ENCODE data around the gene NUP93.

NUP93 gene

DNA sequence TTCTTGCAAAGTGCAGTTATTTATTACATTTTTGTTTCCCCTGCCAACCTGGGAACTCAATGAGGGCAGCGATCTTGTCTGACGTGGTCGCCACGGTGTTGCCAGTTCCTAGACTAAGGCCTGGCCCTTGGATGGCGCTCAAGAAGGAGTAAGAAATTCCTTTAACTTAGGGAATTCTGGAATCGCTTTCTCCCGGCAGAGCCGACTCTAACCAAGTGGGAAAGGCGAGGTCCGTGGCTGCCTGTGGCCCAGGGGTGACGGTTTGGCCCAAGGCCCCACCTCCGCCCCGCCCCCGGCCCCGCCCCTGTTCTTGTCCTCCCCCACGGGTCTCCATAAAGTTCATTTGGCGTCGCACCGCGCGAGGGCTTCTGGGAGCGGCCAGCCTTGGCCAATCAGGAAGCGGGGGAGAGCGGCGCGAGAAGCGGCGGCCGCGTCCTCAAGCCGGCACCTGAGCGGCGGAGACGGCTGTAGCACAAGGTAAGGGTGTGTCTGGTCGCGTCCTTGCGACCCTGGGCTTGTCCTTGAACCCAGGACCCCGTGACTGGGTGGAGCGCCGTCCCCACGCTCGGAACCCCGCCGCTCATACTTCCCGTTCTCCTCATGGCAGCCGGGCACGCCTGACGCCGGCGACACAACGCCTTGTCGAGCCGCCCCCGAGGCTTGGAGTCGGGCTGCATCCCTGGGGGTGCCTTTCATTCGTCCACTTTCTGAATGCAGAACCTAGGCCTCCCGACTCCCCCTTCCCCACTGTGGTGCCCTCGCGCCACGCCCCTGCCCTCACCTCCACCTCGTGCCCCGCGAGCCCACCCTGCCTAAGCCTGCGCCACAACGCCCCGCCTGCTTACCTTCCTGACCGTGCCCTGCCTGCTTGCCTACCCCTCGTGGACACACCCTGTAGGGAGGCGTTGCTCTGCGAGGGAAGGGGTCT lies at the start of gene NUP93:
NUP93 (plus strand) TSS at position 395 of the 928 bp plus-strand sequence. CDS start 18,119 bp downstream, outside the sequence.
- peak; percentile 96 for DNase-seq (ENCODE audit: low spot score)

DNA sequence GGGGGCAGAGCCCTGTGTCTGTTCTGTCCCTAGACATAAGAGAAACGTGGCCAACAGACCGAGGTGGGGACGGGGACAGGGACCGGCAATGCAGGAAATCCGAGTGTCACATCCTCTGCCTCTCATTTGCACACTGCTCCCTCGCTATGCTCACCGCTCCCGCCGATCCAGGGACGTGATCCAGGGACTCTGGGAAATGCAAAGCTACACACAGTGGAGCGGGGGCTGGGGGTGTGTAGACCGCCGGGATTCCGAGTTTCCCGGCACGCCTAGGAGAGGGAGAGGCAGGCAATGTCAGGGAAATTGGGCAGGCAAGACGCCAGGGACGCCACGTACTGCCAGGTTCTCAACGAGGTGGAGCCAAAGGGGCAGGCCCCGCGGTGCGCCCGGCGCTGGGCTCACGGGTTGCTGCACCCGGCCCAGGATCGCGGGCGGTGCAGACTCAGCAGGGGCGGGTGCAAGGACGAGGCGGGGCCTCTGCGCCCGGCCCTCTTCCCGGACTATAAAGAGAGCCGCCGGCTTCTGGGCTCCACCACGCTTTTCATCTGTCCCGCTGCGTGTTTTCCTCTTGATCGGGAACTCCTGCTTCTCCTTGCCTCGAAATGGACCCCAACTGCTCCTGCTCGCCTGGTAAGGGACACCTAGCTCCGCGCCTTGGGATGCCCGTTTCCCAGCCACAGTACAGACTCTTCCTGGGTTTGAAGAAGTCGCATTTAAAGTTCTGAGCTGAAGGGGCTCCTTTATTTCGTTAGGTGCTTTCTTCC lies 47.8 kb upstream of the NUP93 start, which contains the start of gene MT1X:
MT1X (plus strand) TSS at position 532 of the 764 bp plus-strand sequence; CDS start at position 603, 71 bp downstream.
- DNase-seq (ENCODE audit: low spot score), result peak; percentile 93

DNA sequence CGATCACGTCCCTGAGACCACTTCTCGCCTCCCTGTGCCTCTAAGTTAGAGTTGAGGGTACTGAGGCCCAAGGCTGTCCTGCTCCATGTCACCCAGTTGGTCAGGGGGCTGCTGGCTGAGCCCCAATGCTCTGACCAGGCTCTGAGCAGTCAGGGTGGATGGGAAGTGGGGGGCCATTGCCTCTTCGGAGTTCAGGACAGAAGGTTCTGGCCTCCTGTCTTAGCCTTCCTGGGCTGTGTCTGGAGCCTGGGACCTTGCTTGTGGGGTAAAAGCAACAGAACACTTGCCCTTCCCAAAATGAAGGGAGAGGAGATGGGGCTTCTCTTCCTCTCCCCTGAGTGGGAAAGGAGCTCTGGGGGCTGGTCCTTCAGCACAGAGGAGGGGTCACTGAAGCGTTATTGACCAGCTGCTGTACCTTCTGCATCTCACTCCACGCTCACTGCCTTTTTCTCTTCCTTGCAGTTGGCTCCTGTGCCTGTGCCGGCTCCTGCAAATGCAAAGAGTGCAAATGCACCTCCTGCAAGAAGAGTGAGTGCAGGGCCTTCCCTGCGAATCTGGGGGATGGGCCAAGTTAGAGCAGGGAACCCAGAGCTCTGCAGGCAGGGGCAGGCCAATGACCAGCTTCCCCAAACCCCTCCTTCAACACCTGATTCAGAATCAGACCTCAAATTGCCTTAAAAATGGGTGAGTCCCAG lies 47.1 kb upstream of the NUP93 start:
- no peak for DNase-seq (ENCODE audit: low spot score)

DNA sequence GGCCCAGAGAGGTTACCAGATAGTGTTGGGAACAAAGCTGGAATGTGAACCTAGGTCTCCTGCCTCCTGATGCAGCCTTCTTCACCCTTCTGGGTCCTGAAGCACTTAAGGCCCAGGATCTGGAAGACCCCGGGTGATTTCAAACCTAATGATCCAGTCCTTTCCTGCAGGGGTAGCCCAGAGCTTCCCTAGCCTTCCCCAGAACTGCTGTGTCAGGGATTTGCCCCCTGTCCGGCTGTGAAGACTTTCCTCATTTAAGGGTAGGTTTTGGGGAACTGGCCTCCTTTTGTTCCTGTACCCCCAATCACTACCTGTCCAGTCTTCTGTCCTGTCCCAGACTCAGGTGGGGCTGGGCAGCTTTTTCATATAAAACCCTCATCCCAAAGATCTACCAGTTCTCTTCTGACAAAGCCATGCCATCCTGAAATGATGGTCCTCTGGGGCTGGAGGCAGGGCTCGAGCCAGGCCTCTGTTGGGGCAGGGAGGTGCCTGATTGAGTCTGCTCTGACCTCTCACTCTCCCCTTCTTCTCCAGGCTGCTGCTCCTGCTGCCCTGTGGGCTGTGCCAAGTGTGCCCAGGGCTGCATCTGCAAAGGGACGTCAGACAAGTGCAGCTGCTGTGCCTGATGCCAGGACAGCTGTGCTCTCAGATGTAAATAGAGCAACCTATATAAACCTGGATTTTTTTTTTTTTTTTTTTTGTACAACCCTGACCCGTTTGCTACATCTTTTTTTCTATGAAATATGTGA lies 46.3 kb upstream of the NUP93 start:
- no peak for DNase-seq (ENCODE audit: low spot score)

DNA sequence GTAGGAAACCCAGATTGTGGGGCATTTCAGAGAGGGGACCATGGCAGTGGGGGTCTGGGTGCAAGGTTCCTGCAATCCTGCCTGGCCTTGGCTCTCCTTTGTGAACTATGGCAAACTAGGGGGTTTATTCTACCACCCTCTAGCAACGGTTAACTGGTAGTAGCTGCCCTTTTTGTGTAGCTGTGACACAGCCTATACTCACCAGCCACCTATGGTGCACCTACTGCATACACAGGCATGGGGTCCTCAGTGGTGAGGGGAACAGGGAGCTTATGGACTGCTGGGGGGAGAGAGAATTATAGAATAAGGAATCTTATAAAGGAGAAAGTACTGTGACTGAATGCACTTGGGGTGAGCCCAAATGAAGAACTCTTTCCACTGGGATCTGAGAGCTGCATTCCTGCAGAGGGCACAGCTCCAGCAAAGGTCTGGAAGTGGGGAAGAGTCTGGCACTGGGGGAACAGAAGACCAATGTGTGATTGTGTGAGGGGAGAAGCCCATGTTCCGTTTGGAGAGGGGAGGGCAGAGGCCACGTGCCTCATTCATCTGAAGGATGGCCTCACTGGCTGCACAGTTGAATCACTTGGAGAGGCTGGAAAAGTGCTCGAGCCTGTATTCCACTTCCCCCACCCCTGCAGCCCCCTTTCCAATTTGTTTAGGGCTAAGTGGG lies 45.5 kb upstream of the NUP93 start:
- DNase-seq (ENCODE audit: low spot score), result no peak

DNA sequence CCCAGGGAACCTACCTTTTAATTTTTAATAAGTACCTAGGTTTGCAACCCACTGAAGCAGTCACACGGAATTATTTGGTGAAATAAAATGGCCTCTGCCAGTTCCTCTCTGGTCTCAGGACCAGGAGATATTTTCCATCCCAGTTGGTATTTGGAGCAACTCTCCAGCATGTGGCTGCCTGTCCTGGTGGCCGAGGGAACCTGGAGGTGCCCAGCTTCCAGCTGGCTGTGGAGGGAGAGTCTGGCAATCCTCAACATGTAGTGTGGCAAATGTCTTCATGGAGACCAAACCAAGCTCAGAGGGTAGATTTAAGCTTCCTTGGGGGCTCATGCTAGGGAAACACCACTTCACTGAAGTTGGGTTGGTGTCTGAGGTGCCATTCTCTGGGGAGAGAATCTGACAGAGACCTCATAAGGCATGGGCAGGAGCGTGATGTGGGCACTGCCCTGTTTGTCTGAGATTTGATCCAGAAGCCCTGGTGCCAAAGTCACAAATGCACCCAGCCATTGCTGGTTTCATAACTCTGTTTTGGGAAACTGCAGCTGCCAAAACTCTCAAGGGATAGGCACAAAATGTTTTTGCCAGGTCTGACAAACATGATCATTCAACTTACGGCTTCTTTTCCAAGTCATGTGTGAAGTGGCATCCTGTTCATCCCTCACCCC lies 44.9 kb upstream of the NUP93 start:
- DNase-seq (ENCODE audit: low spot score), result no peak

DNA sequence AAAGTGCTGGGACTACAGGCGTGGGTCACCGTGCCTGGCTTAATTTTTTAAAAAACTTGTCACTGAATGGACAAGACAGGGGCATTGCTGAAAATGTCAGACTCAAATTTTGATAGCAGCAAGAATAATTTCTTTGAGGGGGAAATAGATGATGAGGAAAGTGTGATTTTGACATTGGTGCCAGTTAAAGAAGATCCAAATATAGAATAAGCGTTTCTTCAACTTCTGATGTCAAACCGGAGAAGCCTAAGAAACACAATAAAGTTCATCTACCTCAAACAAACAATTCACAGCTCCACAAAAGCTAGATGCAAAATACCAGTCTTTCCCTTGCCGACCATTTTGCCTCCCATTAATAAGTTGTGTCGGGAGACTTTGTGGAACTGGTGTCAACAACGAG lies 43.2 kb upstream of the NUP93 start:
- DNase-seq (ENCODE audit: low spot score), result no peak

DNA sequence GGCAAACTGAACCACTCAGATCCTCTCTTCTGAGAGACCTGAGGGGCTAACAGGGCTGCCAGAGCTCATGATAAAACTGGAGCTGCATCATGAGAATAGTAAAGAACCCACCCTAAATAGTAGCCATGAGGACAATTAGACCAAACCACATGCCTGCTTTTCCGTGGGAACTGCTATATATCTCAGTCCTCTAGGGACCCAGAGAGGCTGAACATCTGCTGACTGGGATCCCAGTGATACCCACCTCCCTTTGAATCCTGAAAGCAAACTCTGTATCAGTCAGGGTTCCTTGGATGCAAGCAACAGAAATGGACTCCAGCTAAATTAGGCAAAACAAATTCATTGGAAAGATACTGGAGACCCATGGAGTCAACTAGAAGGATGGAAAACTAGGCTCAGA lies 41.2 kb upstream of the NUP93 start:
- DNase-seq (ENCODE audit: low spot score), result no peak

DNA sequence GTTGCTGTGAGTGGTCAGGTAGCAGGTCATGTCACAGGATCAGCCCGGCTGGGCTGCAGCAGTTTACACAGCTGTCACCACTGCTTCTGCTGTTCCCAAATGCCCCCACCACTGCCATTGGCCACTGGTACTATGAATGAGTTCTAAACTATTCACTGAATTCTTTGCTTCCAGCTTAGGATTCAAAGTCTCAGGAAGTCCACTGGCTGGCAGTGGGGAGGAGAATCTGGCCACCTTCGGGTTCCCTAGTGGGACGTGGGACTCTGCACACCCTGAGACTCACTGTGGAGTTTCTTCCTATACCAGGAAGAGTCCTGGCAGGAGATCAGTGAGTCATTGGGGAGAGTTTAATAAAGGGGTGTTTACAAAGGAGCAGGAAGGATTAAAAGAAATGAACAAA lies 40.8 kb upstream of the NUP93 start:
- DNase-seq (ENCODE audit: low spot score), result peak; percentile 22

DNA sequence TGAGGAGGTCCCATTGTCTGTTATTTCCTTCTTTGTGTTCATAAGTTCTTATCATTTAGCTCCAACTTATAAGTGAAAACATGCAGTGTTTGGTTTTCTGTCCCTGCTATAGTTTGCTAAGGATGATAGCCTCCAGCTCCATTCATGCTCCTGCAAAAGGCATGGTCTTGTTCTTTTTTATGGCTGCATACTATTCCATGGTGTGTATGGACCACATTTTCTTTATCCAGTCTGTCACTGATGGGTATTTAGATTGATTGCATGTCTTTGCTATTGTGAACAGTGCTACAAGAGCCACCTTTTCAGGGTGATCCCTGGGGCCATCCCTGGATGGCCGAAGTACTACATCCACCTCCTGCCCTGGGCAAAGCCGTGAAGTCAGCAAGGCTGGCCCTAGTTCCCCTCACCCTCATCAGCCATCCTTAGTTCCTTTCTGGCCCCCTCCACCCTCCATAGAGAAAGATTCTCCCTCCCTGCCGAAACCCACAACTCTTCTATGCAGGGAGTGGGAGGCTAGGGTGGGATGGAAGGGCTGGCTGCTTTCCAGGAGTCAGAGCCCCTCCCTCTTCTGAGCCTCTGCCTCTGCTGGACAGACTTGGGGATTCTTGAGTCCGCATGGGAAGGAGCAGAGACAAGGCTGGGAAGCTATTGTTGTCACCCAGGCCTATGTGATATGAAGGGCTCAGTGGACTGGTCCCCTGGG lies 39.4 kb upstream of the NUP93 start:
- no peak for DNase-seq (ENCODE audit: low spot score)

DNA sequence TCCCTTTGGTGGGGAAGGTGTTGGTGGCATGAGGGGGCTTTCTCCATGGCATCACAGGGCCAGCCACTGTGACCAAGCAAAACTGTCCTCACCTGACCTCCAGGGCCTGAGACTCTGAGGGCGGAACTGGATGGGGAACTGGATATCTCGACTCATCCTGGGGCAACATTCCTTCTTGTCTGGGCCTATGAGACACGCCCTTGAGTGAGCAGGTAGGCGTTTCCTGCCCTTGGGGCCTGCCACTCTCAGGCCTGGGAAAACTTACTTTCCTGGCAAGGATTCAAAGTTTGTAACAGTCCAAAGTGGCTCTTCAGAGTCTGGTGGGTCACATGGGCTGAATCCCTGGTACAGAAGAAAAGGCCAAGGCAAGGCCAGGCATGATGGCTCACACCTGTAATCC lies 38.0 kb upstream of the NUP93 start:
- DNase-seq (ENCODE audit: low spot score), result peak; percentile 96

DNA sequence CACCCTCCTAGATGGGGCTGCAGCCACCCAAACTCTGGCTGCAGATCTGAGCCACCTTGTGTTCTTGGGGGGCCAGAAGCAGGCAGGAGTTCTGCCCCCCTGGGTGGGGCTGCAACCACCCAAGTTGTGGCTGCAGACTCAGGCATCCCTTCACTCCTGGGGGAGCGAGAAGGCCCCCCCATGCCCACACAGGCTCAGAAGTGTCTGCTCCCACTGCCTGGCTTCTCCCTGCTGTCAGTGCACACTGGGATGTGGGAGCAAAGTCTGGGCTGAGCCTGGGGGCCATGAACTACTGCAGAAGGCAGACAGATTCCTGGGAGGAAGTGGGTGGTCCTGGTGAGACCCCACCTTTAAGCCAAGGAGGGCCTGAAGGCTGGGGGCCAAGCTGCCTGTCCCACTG lies 34.7 kb upstream of the NUP93 start:
- DNase-seq (ENCODE audit: low spot score), result no peak

DNA sequence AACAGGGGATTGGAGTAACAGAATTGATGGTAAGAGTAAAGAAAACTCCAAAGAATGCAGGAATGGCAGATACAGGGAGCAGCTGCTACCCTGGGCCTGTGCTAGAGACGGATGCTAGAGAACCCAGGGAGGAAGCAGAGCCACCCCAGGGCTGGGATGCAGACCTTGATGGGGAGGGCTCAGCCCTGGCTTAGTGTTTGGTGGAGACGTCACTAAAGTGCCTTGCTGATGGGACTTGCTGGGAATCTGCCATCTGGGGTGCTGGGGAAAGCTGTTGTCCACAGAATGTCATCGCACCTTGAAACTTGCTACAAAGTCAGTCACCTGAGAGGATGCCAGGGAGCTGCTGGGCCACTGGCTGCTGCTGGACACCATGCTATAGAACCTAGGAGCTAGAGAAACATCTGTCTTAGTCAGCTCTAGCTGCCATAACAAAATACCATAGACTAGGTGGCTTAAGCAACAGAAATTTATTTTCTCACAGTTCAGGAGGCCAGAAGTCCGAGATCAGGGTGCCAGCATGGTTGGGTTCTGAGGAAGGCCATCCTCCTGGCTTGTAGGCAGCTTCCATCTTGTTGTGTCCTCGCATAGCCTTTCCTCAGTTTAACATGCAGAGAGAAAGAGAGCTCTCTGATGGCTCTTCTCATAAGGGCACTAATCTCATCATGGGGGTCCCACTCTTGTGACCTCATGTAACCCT lies 32.3 kb upstream of the NUP93 start:
- DNase-seq (ENCODE audit: low spot score), result no peak

DNA sequence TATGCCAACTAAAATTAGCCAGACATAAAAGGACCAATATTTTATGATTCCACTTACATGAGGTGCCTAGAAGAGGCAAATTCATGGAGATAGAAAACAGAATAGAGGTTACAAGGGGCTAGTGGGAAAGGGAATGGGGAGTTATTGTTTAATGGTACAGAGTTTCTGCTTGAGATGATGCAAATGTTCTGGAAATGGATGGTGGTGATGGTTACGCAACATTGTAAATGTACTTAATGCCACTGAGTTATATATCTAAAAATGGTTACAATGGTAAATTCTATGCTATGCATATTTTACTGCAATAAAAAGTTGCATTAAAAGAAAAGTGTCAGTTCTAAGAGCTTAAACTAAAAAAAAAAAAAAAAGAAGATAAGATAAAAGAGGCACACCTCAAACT lies 29.7 kb upstream of the NUP93 start:
- DNase-seq (ENCODE audit: low spot score), result no peak

DNA sequence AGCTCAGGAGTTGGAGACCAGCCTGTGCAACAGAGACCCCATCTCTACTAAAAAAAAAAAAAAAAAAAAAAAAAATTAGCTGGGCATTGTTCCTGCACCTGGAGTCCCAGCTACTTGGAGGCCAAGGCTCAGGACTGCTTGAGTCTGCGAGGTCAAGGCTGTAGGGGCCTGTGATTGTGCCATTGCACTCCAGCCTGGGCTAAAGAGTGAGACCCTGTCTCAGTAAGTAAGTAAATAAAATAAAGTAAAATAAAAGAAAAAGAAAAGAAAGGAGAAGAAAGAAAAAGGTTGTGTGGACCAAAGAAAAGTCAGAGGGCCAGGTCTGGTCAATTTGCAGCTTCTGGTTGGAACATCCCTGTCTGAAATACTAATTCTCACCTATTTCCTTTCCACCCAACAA lies 29.3 kb upstream of the NUP93 start:
- no peak for DNase-seq (ENCODE audit: low spot score)

DNA sequence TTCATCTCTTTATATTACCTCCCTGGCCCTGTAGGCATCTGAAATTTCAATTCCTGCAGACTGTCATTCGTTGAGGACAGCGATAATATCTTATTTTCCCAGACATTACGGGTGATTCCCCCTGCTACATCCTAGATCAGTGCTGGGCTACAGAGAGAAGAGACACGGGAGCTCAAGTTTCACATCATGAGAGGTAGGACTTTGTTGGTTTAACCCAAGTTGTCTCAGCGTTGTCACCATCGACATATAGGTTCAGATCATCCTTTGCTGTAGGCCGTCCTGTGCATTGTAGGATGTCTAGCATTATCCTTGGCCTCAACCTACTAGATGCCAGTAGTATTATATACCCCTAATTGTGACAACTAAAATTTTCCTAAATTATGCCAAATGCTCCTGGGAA lies 28.4 kb upstream of the NUP93 start:
- no peak for DNase-seq (ENCODE audit: low spot score)

DNA sequence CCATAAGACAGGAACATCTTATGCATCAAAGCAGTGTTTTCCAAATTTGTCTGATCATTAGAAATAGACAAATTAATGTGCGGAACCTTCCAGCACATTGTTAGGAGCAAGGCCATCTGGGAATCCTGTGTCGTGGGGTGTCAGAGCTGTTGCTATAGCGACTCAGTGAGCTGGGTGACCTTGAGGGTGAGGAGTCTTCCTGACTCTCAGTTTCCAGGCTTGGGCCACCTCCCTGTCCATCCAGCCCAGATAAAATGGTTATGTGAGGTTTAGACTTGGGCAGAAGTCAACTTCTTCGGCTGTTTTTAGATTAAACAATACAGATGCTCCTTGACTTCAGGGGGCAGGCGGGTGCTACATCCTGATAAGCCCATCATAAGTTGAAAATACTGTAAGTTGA lies 27.1 kb upstream of the NUP93 start:
- no peak for DNase-seq (ENCODE audit: low spot score)

DNA sequence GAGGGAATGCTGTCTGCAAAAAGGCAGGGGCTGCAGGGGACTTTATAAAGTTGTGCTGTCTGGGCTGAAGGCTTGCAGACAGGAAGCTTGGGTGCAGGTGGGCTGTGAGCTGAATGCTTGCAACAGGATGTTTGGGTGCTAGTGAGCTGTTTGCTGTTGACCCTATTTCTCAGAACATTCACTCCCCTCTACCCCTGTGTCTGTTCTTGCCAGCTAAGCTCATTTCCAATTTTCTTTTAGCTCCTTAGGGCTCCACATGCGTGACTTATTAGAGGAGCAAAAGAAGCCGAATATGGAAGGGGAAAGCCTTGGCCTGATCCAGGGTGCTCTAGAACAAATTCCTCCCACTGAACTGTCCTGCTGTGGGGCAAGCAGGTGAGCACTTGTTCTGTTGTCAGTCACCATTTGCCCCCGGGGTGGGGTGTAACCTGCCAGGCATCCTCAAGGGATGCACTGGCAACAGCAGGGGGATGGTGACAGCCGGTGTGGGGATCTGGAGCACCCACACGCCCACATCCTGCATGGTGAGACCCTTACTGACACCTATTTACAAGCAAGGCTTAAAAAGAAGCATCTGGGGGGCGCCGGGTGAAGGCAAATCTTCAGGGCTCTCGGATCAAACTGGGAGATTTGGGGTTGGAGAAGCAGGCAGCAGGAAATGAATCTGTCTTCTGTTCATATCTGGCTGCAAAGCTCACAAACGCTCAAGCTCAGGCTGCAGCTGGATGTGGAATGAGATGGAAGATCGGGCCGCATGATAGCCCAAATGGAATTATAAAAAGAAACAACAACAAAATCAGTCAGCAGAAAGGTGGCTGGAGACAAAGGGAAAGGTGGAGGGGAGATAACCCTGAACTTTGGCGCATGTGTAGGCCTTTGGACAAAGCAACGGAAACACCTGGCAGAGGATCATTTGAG lies 21.1 kb upstream of the NUP93 start:
- no peak for DNase-seq (ENCODE audit: low spot score)

Measured in kidney tubule cell (primary cell).